B cell (primary cell): Measurements from ENCODE around the gene FTH1.

Source experiments
- EZH2 ChIP-seq: IDR thresholded peaks from 2 replicates; pipeline ENCODE4 v1.6.1; 2012; ENCODE audit warnings: borderline replicate concordance, low read depth, mild to moderate bottlenecking, moderate library complexity, low read length; ENCODE audit not compliant: insufficient read depth, poor library complexity, severe bottlenecking
- TF ChIP-seq, protein P1 (sequence below): fragments of 200-600 bp; IDR thresholded peaks from one replicate; pipeline ENCODE4 v1.8.0; 2022; ENCODE audit warnings: antibody characterized with exemption, mild to moderate bottlenecking

DNA sequence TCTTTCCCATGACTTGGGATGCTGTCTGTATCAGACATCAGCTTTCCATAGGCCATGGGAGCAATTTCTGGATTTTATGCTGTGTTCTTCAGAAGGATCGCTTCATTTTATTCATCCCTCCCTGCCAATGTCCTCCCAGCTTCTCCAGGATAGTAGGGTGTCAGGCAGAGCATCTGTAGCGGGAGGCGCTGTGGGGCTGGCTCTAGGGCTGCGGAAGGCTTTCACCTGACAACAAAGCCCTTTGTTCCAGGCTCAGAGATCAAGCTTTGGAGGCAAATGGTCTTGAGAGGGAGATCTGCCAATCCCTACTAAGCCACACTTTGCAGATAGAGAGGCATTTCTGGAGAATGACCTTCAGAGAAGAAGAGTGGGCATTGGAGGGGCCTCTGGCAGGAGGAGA lies 29.5 kb upstream of the FTH1 start:
- TF ChIP-seq, protein P1, sequence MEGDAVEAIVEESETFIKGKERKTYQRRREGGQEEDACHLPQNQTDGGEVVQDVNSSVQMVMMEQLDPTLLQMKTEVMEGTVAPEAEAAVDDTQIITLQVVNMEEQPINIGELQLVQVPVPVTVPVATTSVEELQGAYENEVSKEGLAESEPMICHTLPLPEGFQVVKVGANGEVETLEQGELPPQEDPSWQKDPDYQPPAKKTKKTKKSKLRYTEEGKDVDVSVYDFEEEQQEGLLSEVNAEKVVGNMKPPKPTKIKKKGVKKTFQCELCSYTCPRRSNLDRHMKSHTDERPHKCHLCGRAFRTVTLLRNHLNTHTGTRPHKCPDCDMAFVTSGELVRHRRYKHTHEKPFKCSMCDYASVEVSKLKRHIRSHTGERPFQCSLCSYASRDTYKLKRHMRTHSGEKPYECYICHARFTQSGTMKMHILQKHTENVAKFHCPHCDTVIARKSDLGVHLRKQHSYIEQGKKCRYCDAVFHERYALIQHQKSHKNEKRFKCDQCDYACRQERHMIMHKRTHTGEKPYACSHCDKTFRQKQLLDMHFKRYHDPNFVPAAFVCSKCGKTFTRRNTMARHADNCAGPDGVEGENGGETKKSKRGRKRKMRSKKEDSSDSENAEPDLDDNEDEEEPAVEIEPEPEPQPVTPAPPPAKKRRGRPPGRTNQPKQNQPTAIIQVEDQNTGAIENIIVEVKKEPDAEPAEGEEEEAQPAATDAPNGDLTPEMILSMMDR, result no peak
- no peak for TF ChIP-seq EZH2
